DOHH2 (cell line): ENCODE data around the gene PTGFRN.

Source experiments
- EZH2phosphoT487 ChIP-seq: fragments of 200-600 bp; sonication (generic); IDR thresholded peaks from 2 replicates; pipeline ENCODE4 v1.6.1; 2017; ENCODE audit warnings: borderline replicate concordance, mild to moderate bottlenecking, antibody characterized with exemption, low read length, moderate library complexity, mixed read lengths
- TF ChIP-seq, protein P1 (sequence below): fragments of 200-600 bp; sonication (generic); IDR thresholded peaks from one replicate; pipeline ENCODE4 v1.5.1; 2014; ENCODE audit warnings: antibody characterized with exemption, mild to moderate bottlenecking, low read depth, low read length; ENCODE audit not compliant: poor library complexity, severe bottlenecking

DNA sequence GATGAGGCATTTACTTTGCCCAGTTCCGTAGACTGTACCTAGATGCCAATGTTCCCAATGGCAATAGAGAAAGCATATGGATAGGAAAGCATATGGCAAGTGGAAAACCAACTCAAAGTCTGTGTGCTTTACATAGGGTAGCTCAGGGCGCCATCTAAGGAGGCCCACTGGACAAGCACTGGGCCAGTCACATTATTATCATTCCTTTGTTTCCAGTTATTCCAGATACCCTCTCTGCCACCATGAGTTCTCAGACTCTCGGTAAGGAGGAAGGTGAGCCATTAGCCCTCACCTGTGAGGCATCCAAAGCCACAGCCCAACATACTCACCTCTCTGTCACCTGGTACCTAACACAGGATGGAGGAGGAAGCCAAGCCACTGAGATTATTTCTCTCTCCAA lies 101.6 kb downstream of the PTGFRN start:
- TF ChIP-seq, protein P1, sequence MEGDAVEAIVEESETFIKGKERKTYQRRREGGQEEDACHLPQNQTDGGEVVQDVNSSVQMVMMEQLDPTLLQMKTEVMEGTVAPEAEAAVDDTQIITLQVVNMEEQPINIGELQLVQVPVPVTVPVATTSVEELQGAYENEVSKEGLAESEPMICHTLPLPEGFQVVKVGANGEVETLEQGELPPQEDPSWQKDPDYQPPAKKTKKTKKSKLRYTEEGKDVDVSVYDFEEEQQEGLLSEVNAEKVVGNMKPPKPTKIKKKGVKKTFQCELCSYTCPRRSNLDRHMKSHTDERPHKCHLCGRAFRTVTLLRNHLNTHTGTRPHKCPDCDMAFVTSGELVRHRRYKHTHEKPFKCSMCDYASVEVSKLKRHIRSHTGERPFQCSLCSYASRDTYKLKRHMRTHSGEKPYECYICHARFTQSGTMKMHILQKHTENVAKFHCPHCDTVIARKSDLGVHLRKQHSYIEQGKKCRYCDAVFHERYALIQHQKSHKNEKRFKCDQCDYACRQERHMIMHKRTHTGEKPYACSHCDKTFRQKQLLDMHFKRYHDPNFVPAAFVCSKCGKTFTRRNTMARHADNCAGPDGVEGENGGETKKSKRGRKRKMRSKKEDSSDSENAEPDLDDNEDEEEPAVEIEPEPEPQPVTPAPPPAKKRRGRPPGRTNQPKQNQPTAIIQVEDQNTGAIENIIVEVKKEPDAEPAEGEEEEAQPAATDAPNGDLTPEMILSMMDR = no peak
- TF ChIP-seq EZH2phosphoT487 = no peak
